Osteocyte (in vitro differentiated cells): ENCODE results near the gene NTRK2. TPM values are rescaled to one million over a fixed set of nuclear protein-coding genes. Genes with fewer than 3 reads are reported as not detected.

Experiments
- DNase-seq: peaks from one replicate; pipeline ENCODE4 v3.0.0; 2021; ENCODE audit warnings: mixed read lengths; ENCODE audit not compliant: unreplicated experiment; ENCODE audit errors: extremely low spot score
- H3K27ac Mint-ChIP-seq: one replicate; pipeline ENCODE4 v1.8.0; 2021; ENCODE audit warnings: mild to moderate bottlenecking, mixed read lengths; ENCODE audit not compliant: unreplicated experiment
- H3K27me3 Mint-ChIP-seq: one replicate; pipeline ENCODE4 v1.8.0; 2021; ENCODE audit warnings: mixed read lengths; ENCODE audit not compliant: unreplicated experiment
- H3K36me3 Mint-ChIP-seq: one replicate; pipeline ENCODE4 v1.8.0; 2021; ENCODE audit warnings: mixed read lengths; ENCODE audit not compliant: unreplicated experiment
- H3K4me1 Mint-ChIP-seq: one replicate; pipeline ENCODE4 v1.8.0; 2021; ENCODE audit warnings: mixed read lengths; ENCODE audit not compliant: unreplicated experiment
- H3K4me3 Mint-ChIP-seq: one replicate; pipeline ENCODE4 v1.8.0; 2021; ENCODE audit warnings: mild to moderate bottlenecking, moderate library complexity, mixed read lengths; ENCODE audit not compliant: unreplicated experiment
- H3K9me3 Mint-ChIP-seq: one replicate; pipeline ENCODE4 v1.8.0; 2021; ENCODE audit warnings: mixed read lengths; ENCODE audit not compliant: unreplicated experiment
- total RNA-seq: library from RNA; stranded (reverse); gene quantifications from 2 replicates; pipeline ENCODE4 v1.2.1, GENCODE V29; 2021
- TF ChIP-seq, protein P1 (sequence below): fragments of 200-600 bp; sonication (generic); IDR thresholded peaks from 2 replicates; pipeline ENCODE4 v1.5.0; 2021; ENCODE audit warnings: antibody characterized with exemption, mild to moderate bottlenecking, moderate library complexity

Gene NTRK2
- total RNA-seq, 1 donor from 2014 or later, result 29.4 TPM

GRCh38 chr9:84722388-84722989 lies 53.0 kb downstream of the NTRK2 start:
- H3K27ac Mint-ChIP-seq, result no peak overlapping the region
- H3K4me3 Mint-ChIP-seq, result no peak overlapping the region
- no peaks in the 10 kb centered on the region for H3K27me3 Mint-ChIP-seq
- no peaks in the 10 kb centered on the region for H3K9me3 Mint-ChIP-seq
- H3K4me1 Mint-ChIP-seq, result no peaks in the 10 kb centered on the region
- no peak for DNase-seq
- TF ChIP-seq, protein P1, sequence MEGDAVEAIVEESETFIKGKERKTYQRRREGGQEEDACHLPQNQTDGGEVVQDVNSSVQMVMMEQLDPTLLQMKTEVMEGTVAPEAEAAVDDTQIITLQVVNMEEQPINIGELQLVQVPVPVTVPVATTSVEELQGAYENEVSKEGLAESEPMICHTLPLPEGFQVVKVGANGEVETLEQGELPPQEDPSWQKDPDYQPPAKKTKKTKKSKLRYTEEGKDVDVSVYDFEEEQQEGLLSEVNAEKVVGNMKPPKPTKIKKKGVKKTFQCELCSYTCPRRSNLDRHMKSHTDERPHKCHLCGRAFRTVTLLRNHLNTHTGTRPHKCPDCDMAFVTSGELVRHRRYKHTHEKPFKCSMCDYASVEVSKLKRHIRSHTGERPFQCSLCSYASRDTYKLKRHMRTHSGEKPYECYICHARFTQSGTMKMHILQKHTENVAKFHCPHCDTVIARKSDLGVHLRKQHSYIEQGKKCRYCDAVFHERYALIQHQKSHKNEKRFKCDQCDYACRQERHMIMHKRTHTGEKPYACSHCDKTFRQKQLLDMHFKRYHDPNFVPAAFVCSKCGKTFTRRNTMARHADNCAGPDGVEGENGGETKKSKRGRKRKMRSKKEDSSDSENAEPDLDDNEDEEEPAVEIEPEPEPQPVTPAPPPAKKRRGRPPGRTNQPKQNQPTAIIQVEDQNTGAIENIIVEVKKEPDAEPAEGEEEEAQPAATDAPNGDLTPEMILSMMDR, result no peak
- peaks cover 2% of the 10 kb centered on the region for H3K36me3 Mint-ChIP-seq

DNA sequence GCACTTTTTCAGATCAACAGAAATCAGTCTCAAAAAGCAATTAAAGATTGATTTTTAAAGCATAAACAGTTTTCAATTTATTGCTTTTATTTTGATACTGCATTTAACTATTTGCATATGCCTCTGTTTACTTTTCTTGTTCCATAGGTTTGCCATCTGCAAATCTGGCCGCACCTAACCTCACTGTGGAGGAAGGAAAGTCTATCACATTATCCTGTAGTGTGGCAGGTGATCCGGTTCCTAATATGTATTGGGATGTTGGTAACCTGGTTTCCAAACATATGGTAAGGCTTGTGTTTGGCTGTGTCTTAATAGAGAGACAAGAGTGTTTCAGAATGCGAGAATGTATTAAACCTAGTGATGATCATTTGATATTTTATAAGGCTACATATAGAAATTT lies 53.9 kb downstream of the NTRK2 start:
- TF ChIP-seq, protein P1, result no peak
- Mint-ChIP-seq H3K9me3 (no peaks in the 10 kb centered on the region), H3K27ac (no peak overlapping the region), H3K4me3 (no peak overlapping the region), H3K36me3 (peaks cover 6% of the 10 kb centered on the region), H3K4me1 (no peaks in the 10 kb centered on the region), H3K27me3 (no peaks in the 10 kb centered on the region)
- DNase-seq, result no peak

GRCh38 chr9:84731696-84732095 lies 62.2 kb downstream of the NTRK2 start:
- DNase-seq, result no peak
- TF ChIP-seq, protein P1, result no peak
- Mint-ChIP-seq H3K4me3 (no peak overlapping the region), H3K9me3 (no peaks in the 10 kb centered on the region), H3K27me3 (no peaks in the 10 kb centered on the region), H3K36me3 (peaks cover 5% of the 10 kb centered on the region), H3K27ac (no peak overlapping the region), H3K4me1 (peaks cover 15% of the 10 kb centered on the region)

- TF ChIP-seq, protein P1, result no peak
- no peak overlapping the region for H3K27ac Mint-ChIP-seq
- no peak for DNase-seq
- no peaks in the 10 kb centered on the region for H3K36me3 Mint-ChIP-seq
- no peak overlapping the region for H3K4me3 Mint-ChIP-seq
- H3K4me1 Mint-ChIP-seq, result peaks cover 30% of the 10 kb centered on the region
- H3K9me3 Mint-ChIP-seq, result no peaks in the 10 kb centered on the region
- no peaks in the 10 kb centered on the region for H3K27me3 Mint-ChIP-seq
Measured at GRCh38 chr9:84736081-84736480, 66.6 kb downstream of the NTRK2 start.

DNA sequence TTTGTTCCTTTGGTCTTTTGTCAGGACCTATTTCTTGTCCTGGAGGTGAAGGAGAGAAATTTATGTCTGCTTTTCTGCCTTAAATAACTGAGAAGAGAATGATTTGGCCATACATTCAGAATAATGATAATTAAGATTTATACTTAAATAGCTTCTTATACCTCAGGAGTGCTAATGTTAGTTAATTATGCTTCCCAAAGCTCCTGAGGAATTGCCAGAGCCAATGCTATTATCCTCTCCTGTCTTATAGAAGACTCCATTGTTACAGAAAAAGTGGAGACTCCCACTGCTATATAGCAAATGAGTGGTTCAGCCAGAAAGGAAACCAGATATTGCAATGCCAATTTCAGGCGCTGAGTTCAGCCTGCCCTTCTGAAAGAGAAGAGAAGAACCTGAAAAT lies 67.0 kb downstream of the NTRK2 start:
- TF ChIP-seq, protein P1, result no peak
- H3K27me3 Mint-ChIP-seq, result no peaks in the 10 kb centered on the region
- DNase-seq, result no peak
- peaks cover 30% of the 10 kb centered on the region for H3K4me1 Mint-ChIP-seq
- no peaks in the 10 kb centered on the region for H3K9me3 Mint-ChIP-seq
- H3K27ac Mint-ChIP-seq, result no peak overlapping the region
- H3K36me3 Mint-ChIP-seq, result no peaks in the 10 kb centered on the region
- no peak overlapping the region for H3K4me3 Mint-ChIP-seq
